Astrocyte (in vitro differentiated cells and primary cell): ENCODE results near the gene GUCA1A. TPM values are rescaled to one million over a fixed set of nuclear protein-coding genes. Genes with fewer than 3 reads are reported as not detected.

ENCODE experiments used
- DNase-seq: peaks from one replicate; pipeline ENCODE4 v3.0.0-alpha.2; 2010; ENCODE audit warnings: low read depth
- FAIRE-seq: peaks from 2 replicates; lab custom pipeline; 2011; peaks lifted over from hg19 to GRCh38; lab: Jason Lieb, UNC
- H2AFZ ChIP-seq: 2 replicates; pipeline ENCODE4 v1.6.0; 2012; ENCODE audit warnings: low read depth, low read length, inconsistent platforms
- H3K27ac ChIP-seq: 2 replicates; pipeline ENCODE4 v1.5.1; 2011; ENCODE audit warnings: low read depth, low read length, inconsistent platforms
- H3K27me3 ChIP-seq: 2 replicates; pipeline ENCODE4 v1.6.0; 2011; ENCODE audit warnings: low read length, inconsistent platforms; ENCODE audit not compliant: insufficient read depth
- H3K36me3 ChIP-seq: 2 replicates; pipeline ENCODE4 v1.5.1; 2011; ENCODE audit warnings: low read length, inconsistent platforms; ENCODE audit not compliant: insufficient read depth
- H3K4me1 ChIP-seq: 2 replicates; pipeline ENCODE4 v1.5.1; 2011; ENCODE audit warnings: low read length, inconsistent platforms; ENCODE audit not compliant: insufficient read depth
- H3K4me2 ChIP-seq: 2 replicates; pipeline ENCODE4 v1.6.0; 2012; ENCODE audit warnings: low read length, inconsistent platforms
- H3K4me3 ChIP-seq: 2 replicates; pipeline ENCODE4 v1.5.1; 2011; ENCODE audit warnings: low read depth, mild to moderate bottlenecking, low read length, inconsistent platforms; ENCODE audit not compliant: insufficient read depth
- H3K79me2 ChIP-seq: 2 replicates; pipeline ENCODE4 v1.6.0; 2012; ENCODE audit warnings: mild to moderate bottlenecking, low read length, inconsistent platforms; ENCODE audit not compliant: insufficient read depth
- H3K9ac ChIP-seq: 2 replicates; pipeline ENCODE4 v1.6.0; 2012; ENCODE audit warnings: mild to moderate bottlenecking, low read length, inconsistent platforms
- H3K9me3 ChIP-seq: 2 replicates; pipeline ENCODE4 v1.5.1; 2012; ENCODE audit warnings: low read depth, mild to moderate bottlenecking, low read length, inconsistent platforms; ENCODE audit not compliant: insufficient read depth
- H4K20me1 ChIP-seq: 2 replicates; pipeline ENCODE4 v1.6.0; 2012; ENCODE audit warnings: low read length, inconsistent platforms; ENCODE audit not compliant: insufficient read depth
- H3K27ac Mint-ChIP-seq: one replicate; pipeline ENCODE4 v1.8.0; 2021; ENCODE audit warnings: mild to moderate bottlenecking, mixed read lengths; ENCODE audit not compliant: unreplicated experiment
- H3K27me3 Mint-ChIP-seq: one replicate; pipeline ENCODE4 v1.8.0; 2021; ENCODE audit warnings: low read depth, mixed read lengths; ENCODE audit not compliant: unreplicated experiment
- H3K36me3 Mint-ChIP-seq: one replicate; pipeline ENCODE4 v1.8.0; 2021; ENCODE audit warnings: low read depth, mixed read lengths; ENCODE audit not compliant: unreplicated experiment
- H3K4me1 Mint-ChIP-seq: one replicate; pipeline ENCODE4 v1.8.0; 2021; ENCODE audit warnings: low read depth, mixed read lengths; ENCODE audit not compliant: unreplicated experiment
- H3K4me3 Mint-ChIP-seq: one replicate; pipeline ENCODE4 v1.8.0; 2021; ENCODE audit warnings: mild to moderate bottlenecking, moderate library complexity, mixed read lengths; ENCODE audit not compliant: unreplicated experiment
- H3K9me3 Mint-ChIP-seq: one replicate; pipeline ENCODE4 v1.8.0; 2021; ENCODE audit warnings: mild to moderate bottlenecking, mixed read lengths; ENCODE audit not compliant: unreplicated experiment
- CTCF ChIP-seq: IDR thresholded peaks from 2 replicates; pipeline ENCODE4 v1.5.1; 2011; ENCODE audit warnings: low read depth, mild to moderate bottlenecking, inconsistent platforms, low read length, moderate library complexity; ENCODE audit not compliant: insufficient read depth
- EZH2 ChIP-seq: IDR thresholded peaks from 2 replicates; pipeline ENCODE4 v1.6.1; 2012; ENCODE audit warnings: mild to moderate bottlenecking, low read length, inconsistent platforms; ENCODE audit not compliant: insufficient read depth
- total RNA-seq: library from RNA; stranded (reverse); gene quantifications from 2 replicates; pipeline ENCODE4 v1.2.1, GENCODE V29; 2021

The GUCA1A gene
- total RNA-seq, 1 donor from 2014 or later: 0.45 TPM

GRCh38 chr6:42194056-42194455, 20.9 kb downstream of the GUCA1A start:
- Histone ChIP-seq H3K79me2 (no peaks in the 10 kb centered on the region), H3K4me2 (no peak overlapping the region), H2AFZ (no peak overlapping the region), H3K9ac (no peak overlapping the region), H3K4me1 (peaks cover 24% of the 10 kb centered on the region), H3K27me3 (no peaks in the 10 kb centered on the region), H3K4me3 (no peak overlapping the region), H3K27ac (no peak overlapping the region), H3K36me3 (no peaks in the 10 kb centered on the region), H4K20me1 (no peaks in the 10 kb centered on the region), H3K9me3 (no peaks in the 10 kb centered on the region)
- no peak for FAIRE-seq
- no peak for DNase-seq
- peaks cover 25% of the 10 kb centered on the region for H3K4me1 Mint-ChIP-seq
- H3K36me3 Mint-ChIP-seq: no peaks in the 10 kb centered on the region
- no peak overlapping the region for H3K4me3 Mint-ChIP-seq
- TF ChIP-seq CTCF (no peak), EZH2 (no peak)
- H3K27me3 Mint-ChIP-seq: no peaks in the 10 kb centered on the region
- no peaks in the 10 kb centered on the region for H3K9me3 Mint-ChIP-seq
- H3K27ac Mint-ChIP-seq: peak overlapping the region; percentile 85

GRCh38 chr6:42195415-42195814, 22.3 kb downstream of the GUCA1A start:
- Histone ChIP-seq H4K20me1 (no peaks in the 10 kb centered on the region), H3K36me3 (no peaks in the 10 kb centered on the region), H3K4me1 (peaks cover 35% of the 10 kb centered on the region), H3K4me2 (no peak overlapping the region), H2AFZ (no peak overlapping the region), H3K27me3 (no peaks in the 10 kb centered on the region), H3K4me3 (no peak overlapping the region), H3K27ac (no peak overlapping the region), H3K9me3 (no peaks in the 10 kb centered on the region), H3K9ac (no peak overlapping the region), H3K79me2 (no peaks in the 10 kb centered on the region)
- peaks cover 2% of the 10 kb centered on the region for H3K9me3 Mint-ChIP-seq
- H3K4me3 Mint-ChIP-seq: no peak overlapping the region
- TF ChIP-seq CTCF (no peak), EZH2 (no peak)
- no peaks in the 10 kb centered on the region for H3K27me3 Mint-ChIP-seq
- DNase-seq: no peak
- peaks cover 2% of the 10 kb centered on the region for H3K36me3 Mint-ChIP-seq
- peaks cover 32% of the 10 kb centered on the region for H3K4me1 Mint-ChIP-seq
- FAIRE-seq: no peak
- no peak overlapping the region for H3K27ac Mint-ChIP-seq

- peak overlapping the region; percentile 44 for H3K9ac ChIP-seq
Measured at GRCh38 chr6:42197555-42198362, 24.6 kb downstream of the GUCA1A start.

More at GRCh38 chr6:42197555-42198362, 24.6 kb downstream of the GUCA1A start:
- H3K4me1 Mint-ChIP-seq: peaks cover 23% of the 10 kb centered on the region
- H3K9me3 Mint-ChIP-seq: peaks cover 2% of the 10 kb centered on the region
- H3K27me3 Mint-ChIP-seq: no peaks in the 10 kb centered on the region
- peaks cover 2% of the 10 kb centered on the region for H3K36me3 Mint-ChIP-seq
- Histone ChIP-seq H3K9me3 (no peaks in the 10 kb centered on the region), H3K27me3 (no peaks in the 10 kb centered on the region), H3K79me2 (no peaks in the 10 kb centered on the region), H3K27ac (peak overlapping the region; percentile 36), H3K4me3 (no peak overlapping the region), H3K4me2 (peak overlapping the region; percentile 66), H3K36me3 (no peaks in the 10 kb centered on the region), H4K20me1 (no peaks in the 10 kb centered on the region), H3K4me1 (peaks cover 34% of the 10 kb centered on the region), H2AFZ (no peak overlapping the region)
- TF ChIP-seq EZH2 (no peak), CTCF (no peak)
- no peak overlapping the region for H3K4me3 Mint-ChIP-seq
- DNase-seq (peak; percentile 83), FAIRE-seq (no peak)
- H3K27ac Mint-ChIP-seq: no peak overlapping the region
